ENCODE data around the gene PKP4.

PKP4 gene

GRCh38 chr2:158486970-158487325 is 30.2 kb downstream of the PKP4 start:
- no peak for TF ChIP-seq CTCF (IDR thresholded peaks at IDR 0.05; ENCODE audit: low read depth, low read length)
- TF ChIP-seq MAX (IDR thresholded peaks at IDR 0.05; ENCODE audit: low read depth, low read length), result no peak
- no peak for TF ChIP-seq MYC (IDR thresholded peaks at IDR 0.05; ENCODE audit: low read depth, low read length)
- TF ChIP-seq POLR2A (IDR thresholded peaks at IDR 0.05; ENCODE audit: extremely low read depth, insufficient read length), result no peak
- H3K4me3 ChIP-seq (ENCODE audit: low read depth, low read length), result no peak overlapping the region
- peak; percentile 55 for DNase-seq (ENCODE audit: low read depth)

GRCh38 chr2:158487419-158487818 is 30.7 kb downstream of the PKP4 start:
- DNase-seq (ENCODE audit: low read depth), result no peak

GRCh38 chr2:158488442-158489216 is 31.9 kb downstream of the PKP4 start:
- DNase-seq (ENCODE audit: low read depth), result no peak
- no peak overlapping the region for H3K4me3 ChIP-seq (ENCODE audit: low read depth, low read length)

More at GRCh38 chr2:158487419-158487818, 30.7 kb downstream of the PKP4 start:
- H3K4me3 ChIP-seq (ENCODE audit: low read depth, low read length), result no peak overlapping the region
- TF ChIP-seq CTCF (IDR thresholded peaks at IDR 0.05; ENCODE audit: low read depth, low read length), result no peak
- no peak for TF ChIP-seq POLR2A (IDR thresholded peaks at IDR 0.05; ENCODE audit: extremely low read depth, insufficient read length)
- no peak for TF ChIP-seq MYC (IDR thresholded peaks at IDR 0.05; ENCODE audit: low read depth, low read length)
- no peak for TF ChIP-seq MAX (IDR thresholded peaks at IDR 0.05; ENCODE audit: low read depth, low read length)

GRCh38 chr2:158489366-158490112 is 32.8 kb downstream of the PKP4 start:
- no peak overlapping the region for H3K4me3 ChIP-seq (ENCODE audit: low read depth, low read length)
- no peak for TF ChIP-seq MAX (IDR thresholded peaks at IDR 0.05; ENCODE audit: low read depth, low read length)
- no peak for TF ChIP-seq CTCF (IDR thresholded peaks at IDR 0.05; ENCODE audit: low read depth, low read length)
- no peak for TF ChIP-seq MYC (IDR thresholded peaks at IDR 0.05; ENCODE audit: low read depth, low read length)
- no peak for TF ChIP-seq POLR2A (IDR thresholded peaks at IDR 0.05; ENCODE audit: extremely low read depth, insufficient read length)
- no peak for DNase-seq (ENCODE audit: low read depth)

More at GRCh38 chr2:158488442-158489216, 31.9 kb downstream of the PKP4 start:
- TF ChIP-seq POLR2A (IDR thresholded peaks at IDR 0.05; ENCODE audit: extremely low read depth, insufficient read length) (no peak), MYC (IDR thresholded peaks at IDR 0.05; ENCODE audit: low read depth, low read length) (no peak), CTCF (IDR thresholded peaks at IDR 0.05; ENCODE audit: low read depth, low read length) (no peak), MAX (IDR thresholded peaks at IDR 0.05; ENCODE audit: low read depth, low read length) (no peak)

- H3K4me3 ChIP-seq (ENCODE audit: low read depth, low read length), result no peak overlapping the region
- TF ChIP-seq POLR2A (IDR thresholded peaks at IDR 0.05; ENCODE audit: extremely low read depth, insufficient read length) (no peak), MYC (IDR thresholded peaks at IDR 0.05; ENCODE audit: low read depth, low read length) (no peak), CTCF (IDR thresholded peaks at IDR 0.05; ENCODE audit: low read depth, low read length) (no peak), MAX (IDR thresholded peaks at IDR 0.05; ENCODE audit: low read depth, low read length) (no peak)
- DNase-seq (ENCODE audit: low read depth), result peak; percentile 52
Measured at GRCh38 chr2:158491072-158491471, 34.3 kb downstream of the PKP4 start.
